OCI-LY3 (cell line): ENCODE data around the gene MNX1.
A peak's percentile ranks its signal among the peaks of the same experiment; 100 is the strongest.

Experiments
- H2AFZ ChIP-seq: fragments of 200-600, 300-600 bp; shearing (Covaris generic); 2 replicates; pipeline ENCODE4 v1.6.0; 2014; ENCODE audit warnings: antibody characterized with exemption, low read depth, low read length
- H3K27ac ChIP-seq: fragments of 200-600, 300-600 bp; sonication (generic); 2 replicates; pipeline ENCODE4 v1.5.1; 2014; ENCODE audit warnings: mild to moderate bottlenecking, low read length, moderate library complexity, mixed read lengths
- H3K27me3 ChIP-seq: fragments of 200-600, 300-600 bp; sonication (generic); 2 replicates; pipeline ENCODE4 v1.6.1; 2014; ENCODE audit warnings: low read depth, low read length, mixed read lengths
- H3K36me3 ChIP-seq: fragments of 200-600, 300-600 bp; sonication (generic); replicated peaks from 2 replicates; pipeline ENCODE3; 2014; ENCODE audit warnings: low read depth, low read length, mixed read lengths
- H3K4me1 ChIP-seq: fragments of 300-600, 200-600 bp; sonication (generic); 2 replicates; pipeline ENCODE4 v1.6.1; 2014; ENCODE audit warnings: low read length, mixed read lengths
- H3K4me2 ChIP-seq: fragments of 200-600, 300-600 bp; sonication (generic); 2 replicates; pipeline ENCODE4 v1.6.1; 2014; ENCODE audit warnings: low read length, mixed read lengths
- H3K4me3 ChIP-seq: fragments of 300-600, 200-600 bp; sonication (generic); 2 replicates; pipeline ENCODE4 v1.5.1; 2014; ENCODE audit warnings: antibody characterized with exemption, mild to moderate bottlenecking, low read length, moderate library complexity
- H3K79me2 ChIP-seq: fragments of 300-600, 200-600 bp; shearing (Covaris generic); 2 replicates; pipeline ENCODE4 v1.6.1; 2014; ENCODE audit warnings: mild to moderate bottlenecking, low read length, mixed read lengths
- H3K9ac ChIP-seq: fragments of 300-600, 200-600 bp; shearing (Covaris generic); 2 replicates; pipeline ENCODE4 v1.6.0; 2014; ENCODE audit warnings: mild to moderate bottlenecking, low read length, moderate library complexity
- H3K9me3 ChIP-seq: fragments of 200-600, 300-600 bp; shearing (Covaris generic); 2 replicates; pipeline ENCODE4 v1.6.1; 2014; ENCODE audit warnings: low read length, mixed read lengths; ENCODE audit not compliant: insufficient read depth
- H4K20me1 ChIP-seq: fragments of 200-600, 300-600 bp; sonication (generic); 2 replicates; pipeline ENCODE4 v1.6.1; 2016; ENCODE audit warnings: low read length, mixed read lengths; ENCODE audit not compliant: insufficient read depth
- CTCF ChIP-seq: fragments of 200-600, 300-600 bp; sonication (generic); IDR thresholded peaks from 2 replicates; pipeline ENCODE4 v1.5.1; 2014; ENCODE audit warnings: antibody characterized with exemption, low read length, low read depth
- EZH2phosphoT487 ChIP-seq: fragments of 200-600 bp; shearing (Covaris generic); IDR thresholded peaks from 2 replicates; pipeline ENCODE4 v1.6.1; 2018; ENCODE audit warnings: antibody characterized with exemption, mixed run types, low read depth

The MNX1 gene

GRCh38 chr7:157012113-157012547 lies 1.7 kb upstream of the MNX1 start:
- H3K27me3 ChIP-seq: no peaks in the 10 kb centered on the region
- H2AFZ ChIP-seq: no peak overlapping the region
- peaks cover 37% of the 10 kb centered on the region for H3K4me1 ChIP-seq
- no peak overlapping the region for H3K27ac ChIP-seq
- H3K4me2 ChIP-seq: peak overlapping the region; percentile 82
- peaks cover 6% of the 10 kb centered on the region for H3K36me3 ChIP-seq
- peak overlapping the region; percentile 91 for H3K4me3 ChIP-seq
- TF ChIP-seq EZH2phosphoT487 (no peak), CTCF (no peak)
- no peak overlapping the region for H3K9ac ChIP-seq
- peaks cover 4% of the 10 kb centered on the region; the same call in 1 of the 2 replicates for H4K20me1 ChIP-seq
- no peaks in the 10 kb centered on the region for H3K9me3 ChIP-seq
- peaks cover 44% of the 10 kb centered on the region for H3K79me2 ChIP-seq

- no peak overlapping the region; the same call in 1 of the 2 replicates for H3K27ac ChIP-seq
- no peaks in the 10 kb centered on the region for H3K27me3 ChIP-seq
- peak overlapping the region; percentile 91 for H3K4me3 ChIP-seq
These were observed 1.1 kb upstream of the MNX1 start for GRCh38 chr7:157011333-157012112.

GRCh38 chr7:157009778-157010587 lies 480 bp downstream of the MNX1 start:
- TF ChIP-seq EZH2phosphoT487 (no peak), CTCF (no peak)
- H3K27ac ChIP-seq: peak overlapping the region; percentile 58
- peaks cover 58% of the 10 kb centered on the region for H3K79me2 ChIP-seq
- peak overlapping the region; percentile 82 for H3K4me2 ChIP-seq
- peak overlapping the region; percentile 96 for H3K9ac ChIP-seq
- H4K20me1 ChIP-seq: peaks cover 4% of the 10 kb centered on the region; the same call in 1 of the 2 replicates
- H3K4me3 ChIP-seq: peak overlapping the region; percentile 91
- no peaks in the 10 kb centered on the region for H3K27me3 ChIP-seq
- peaks cover 19% of the 10 kb centered on the region for H3K36me3 ChIP-seq
- H2AFZ ChIP-seq: peak overlapping the region; percentile 58; the same call in 1 of the 2 replicates
- H3K9me3 ChIP-seq: no peaks in the 10 kb centered on the region
- H3K4me1 ChIP-seq: peaks cover 24% of the 10 kb centered on the region

More at GRCh38 chr7:157011333-157012112, 1.1 kb upstream of the MNX1 start:
- peaks cover 8% of the 10 kb centered on the region for H3K36me3 ChIP-seq
- H4K20me1 ChIP-seq: peaks cover 4% of the 10 kb centered on the region; the same call in 1 of the 2 replicates
- peaks cover 32% of the 10 kb centered on the region for H3K4me1 ChIP-seq
- peak overlapping the region; percentile 82 for H3K4me2 ChIP-seq
- no peaks in the 10 kb centered on the region for H3K9me3 ChIP-seq
- peak overlapping the region; percentile 66 for H2AFZ ChIP-seq
- peaks cover 50% of the 10 kb centered on the region for H3K79me2 ChIP-seq
- TF ChIP-seq CTCF (no peak), EZH2phosphoT487 (no peak)
- peak overlapping the region; percentile 81 for H3K9ac ChIP-seq
